WTC11 (cell line): ENCODE results near the gene AVL9. TPM values are rescaled to one million over a fixed set of nuclear protein-coding genes. Genes with fewer than 3 reads are reported as not detected.

Experiments
- ATAC-seq: fragments of 200-7000 bp; cut with Tn5 transposase; 2 replicates; pipeline ENCODE4 v1.10.0; 2021; ENCODE audit warnings: mild to moderate bottlenecking, moderate library complexity
- CTCF ChIA-PET: fragments of 300-600 bp; sonication (Branson Sonifier 250); formaldehyde crosslinking; loops from one replicate; lab custom pipeline; 2021; ENCODE audit warnings: antibody characterized with exemption; lab: Charles Lee
- POLR2A ChIA-PET: fragments of 350-600 bp; sonication (Branson Sonifier 250); formaldehyde crosslinking; loops from one replicate; lab custom pipeline; 2021; ENCODE audit warnings: antibody characterized with exemption; lab: Charles Lee
- DNase-seq: peaks from one replicate; pipeline ENCODE4 v3.0.0; 2021; ENCODE audit warnings: low spot score
- H3K27ac Mint-ChIP-seq: 2 replicates; pipeline ENCODE4 v1.8.0; 2021; ENCODE audit warnings: mixed read lengths
- H3K27me3 Mint-ChIP-seq: 2 replicates; pipeline ENCODE4 v1.8.0; 2021; ENCODE audit warnings: low read depth, mild to moderate bottlenecking, moderate library complexity, mixed read lengths
- H3K36me3 Mint-ChIP-seq: 2 replicates; pipeline ENCODE4 v1.8.0; 2021; ENCODE audit warnings: mixed read lengths
- H3K4me1 Mint-ChIP-seq: 2 replicates; pipeline ENCODE4 v1.8.0; 2022; ENCODE audit warnings: mixed read lengths
- H3K4me3 Mint-ChIP-seq: 2 replicates; pipeline ENCODE4 v1.8.0; 2021; ENCODE audit warnings: mild to moderate bottlenecking, moderate library complexity, mixed read lengths
- H3K9me3 Mint-ChIP-seq: 2 replicates; pipeline ENCODE4 v1.8.0; 2021; ENCODE audit warnings: mixed read lengths
- AR ChIP-seq: fragments of 250-450 bp; sonication (Bioruptor Pico); IDR thresholded peaks from 2 replicates; pipeline ENCODE4 v1.9.0; 2021; ENCODE audit warnings: mild to moderate bottlenecking
- CREM ChIP-seq: sonication (generic); formaldehyde crosslinking; IDR thresholded peaks from 2 replicates; pipeline ENCODE4 v1.8.1; 2022; ENCODE audit warnings: mild to moderate bottlenecking, missing genetic modification reagents, moderate library complexity
- CTCF ChIP-seq: fragments of 200-600 bp; IDR thresholded peaks from 2 replicates; pipeline ENCODE4 v1.8.0; 2022; ENCODE audit warnings: antibody characterized with exemption
- E2F5 ChIP-seq: sonication (generic); formaldehyde crosslinking; IDR thresholded peaks from 2 replicates; pipeline ENCODE4 v1.8.1; 2022; ENCODE audit warnings: mild to moderate bottlenecking, moderate library complexity, missing genetic modification reagents
- ETV6 ChIP-seq: sonication (generic); formaldehyde crosslinking; IDR thresholded peaks from 2 replicates; pipeline ENCODE4 v1.8.1; 2022; ENCODE audit warnings: mild to moderate bottlenecking, missing genetic modification reagents
- IRF2 ChIP-seq: sonication (generic); formaldehyde crosslinking; IDR thresholded peaks from 2 replicates; pipeline ENCODE4 v1.8.0; 2022; ENCODE audit warnings: low read depth, missing genetic modification reagents, borderline replicate concordance
- JUN ChIP-seq: sonication (generic); formaldehyde crosslinking; IDR thresholded peaks from 2 replicates; pipeline ENCODE4 v1.8.0; 2023; ENCODE audit warnings: mild to moderate bottlenecking, missing genetic modification reagents
- MXD4 ChIP-seq: fragments of 250-450 bp; sonication (Bioruptor Pico); IDR thresholded peaks from 2 replicates; pipeline ENCODE4 v1.8.0; 2021; ENCODE audit warnings: mild to moderate bottlenecking, moderate library complexity, borderline replicate concordance
- NFATC4 ChIP-seq: fragments of 250-450 bp; sonication (Bioruptor Pico); IDR thresholded peaks from 2 replicates; pipeline ENCODE4 v1.9.0; 2021; ENCODE audit warnings: mild to moderate bottlenecking
- NFYB ChIP-seq: sonication (generic); formaldehyde crosslinking; conservative IDR thresholded peaks from 2 replicates; pipeline ENCODE4 v1.8.0; 2022; ENCODE audit warnings: low read depth, missing genetic modification reagents
- NR3C1 ChIP-seq: sonication (generic); formaldehyde crosslinking; conservative IDR thresholded peaks from 2 replicates; pipeline ENCODE4 v1.8.1; 2023; ENCODE audit warnings: low read depth, mild to moderate bottlenecking, missing genetic modification reagents
- ZBTB43 ChIP-seq: sonication (generic); formaldehyde crosslinking; IDR thresholded peaks from 2 replicates; pipeline ENCODE4 v1.8.1; 2023; ENCODE audit warnings: mild to moderate bottlenecking, missing genetic modification reagents
- ZNF232 ChIP-seq: sonication (generic); formaldehyde crosslinking; IDR thresholded peaks from 2 replicates; pipeline ENCODE4 v1.8.0; 2022; ENCODE audit warnings: mild to moderate bottlenecking, missing genetic modification reagents
- ZNF396 ChIP-seq: fragments of 250-450 bp; sonication (Bioruptor Pico); IDR thresholded peaks from 2 replicates; pipeline ENCODE4 v1.8.0; 2021; ENCODE audit warnings: mild to moderate bottlenecking, moderate library complexity, borderline replicate concordance
- ZNF425 ChIP-seq: fragments of 250-450 bp; sonication (Bioruptor Pico); conservative IDR thresholded peaks from 2 replicates; pipeline ENCODE4 v1.9.0; 2021; ENCODE audit warnings: mild to moderate bottlenecking
- ZNF532 ChIP-seq: fragments of 250-450 bp; sonication (Bioruptor Pico); IDR thresholded peaks from 2 replicates; pipeline ENCODE4 v1.9.0; 2021; ENCODE audit warnings: mild to moderate bottlenecking, borderline replicate concordance
- total RNA-seq: library from RNA; stranded (reverse); gene quantifications from 3 replicates; pipeline ENCODE4 v1.2.3, GENCODE V29; 2021

Gene AVL9
- total RNA-seq, 1 experiment from 2014 or later: 55.6 TPM

- TF ChIP-seq ZBTB43 (CRISPR knock-in tag): no peak
- no peak for TF ChIP-seq MXD4 (CRISPR knock-in tag)
- no peak for TF ChIP-seq ZNF425
- no peak for TF ChIP-seq CREM (CRISPR knock-in tag)
- TF ChIP-seq ZNF532: no peak
- TF ChIP-seq NR3C1 (CRISPR knock-in tag): no peak
- TF ChIP-seq NFYB (CRISPR knock-in tag): no peak
- TF ChIP-seq NFATC4 (CRISPR knock-in tag): no peak
- no peak for TF ChIP-seq CTCF
- no peak for TF ChIP-seq IRF2 (CRISPR knock-in tag)
- no peak for TF ChIP-seq AR (CRISPR knock-in tag)
- no peak for TF ChIP-seq JUN (CRISPR knock-in tag)
- TF ChIP-seq ZNF232 (CRISPR knock-in tag): no peak
- TF ChIP-seq ETV6: no peak
- no peak for TF ChIP-seq E2F5 (CRISPR knock-in tag)
- TF ChIP-seq ZNF396: no peak
- ATAC-seq (no peak), DNase-seq (no peak)
- ChIA-PET POLR2A (no interaction called here), CTCF (no interaction called here)
- Mint-ChIP-seq H3K36me3 (peaks cover 22% of the 10 kb centered on the region), H3K4me1 (peaks cover 4% of the 10 kb centered on the region; the same call in 1 of the 2 replicates), H3K27me3 (no peaks in the 10 kb centered on the region), H3K4me3 (no peak overlapping the region), H3K27ac (no peak overlapping the region), H3K9me3 (no peaks in the 10 kb centered on the region)
Measured at GRCh38 chr7:32569388-32570289, 74.3 kb downstream of the AVL9 start.
